GM21717 (cell line): ENCODE results near the gene PPP6R1.

ENCODE experiments used
- ATAC-seq: cut with Tn5 transposase; IDR thresholded peaks from one replicate; pipeline ENCODE4 v1.9.1; 2021; ENCODE audit warnings: mild to moderate bottlenecking, moderate library complexity; ENCODE audit not compliant: unreplicated experiment

The PPP6R1 gene

GRCh38 chr19:55261671-55262126, 2.9 kb upstream of the PPP6R1 start:
- ATAC-seq: no peak

GRCh38 chr19:55259540-55260210, 858 bp upstream of the PPP6R1 start:
- ATAC-seq: no peak

- ATAC-seq: peak; percentile 11
Observed at GRCh38 chr19:55258476-55258827, 365 bp downstream of the PPP6R1 start.

- peak; percentile 2 for ATAC-seq
Observed at GRCh38 chr19:55257461-55258420, 1.1 kb downstream of the PPP6R1 start.

- ATAC-seq: no peak
Observed at GRCh38 chr19:55256562-55257460, 2.0 kb downstream of the PPP6R1 start.

GRCh38 chr19:55255618-55256423, 3.0 kb downstream of the PPP6R1 start:
- no peak for ATAC-seq

- no peak for ATAC-seq
Observed at GRCh38 chr19:55254625-55254977, 4.2 kb downstream of the PPP6R1 start.

GRCh38 chr19:55253842-55254624, 4.8 kb downstream of the PPP6R1 start:
- peak; percentile 25 for ATAC-seq

- ATAC-seq: no peak
Observed at GRCh38 chr19:55252760-55253663, 5.8 kb downstream of the PPP6R1 start.

GRCh38 chr19:55251341-55252081, 7.3 kb downstream of the PPP6R1 start:
- no peak for ATAC-seq

GRCh38 chr19:55250262-55251036, 8.4 kb downstream of the PPP6R1 start:
- no peak for ATAC-seq

GRCh38 chr19:55249841-55250240, 9.0 kb downstream of the PPP6R1 start:
- no peak for ATAC-seq

- no peak for ATAC-seq
Observed at GRCh38 chr19:55248704-55249103, 10.1 kb downstream of the PPP6R1 start.

GRCh38 chr19:55248166-55248675, 10.6 kb downstream of the PPP6R1 start:
- no peak for ATAC-seq

GRCh38 chr19:55247621-55248099, 11.2 kb downstream of the PPP6R1 start:
- ATAC-seq: no peak
